Central memory CD4-positive, alpha-beta T cell (primary cell): ENCODE data around the gene PLEKHO1.
"Not testable (repeated sequence)": the region's sequence is repeated elsewhere in the genome, so short reads cannot be mapped to it uniquely, and the experiment has no call there.

Experiments
- DNase-seq: peaks from one replicate; pipeline ENCODE4 v3.0.0; 2022

PLEKHO1 gene

GRCh38 chr1:150176593-150176992 lies 26.9 kb downstream of the PLEKHO1 start:
- no peak for DNase-seq

DNA sequence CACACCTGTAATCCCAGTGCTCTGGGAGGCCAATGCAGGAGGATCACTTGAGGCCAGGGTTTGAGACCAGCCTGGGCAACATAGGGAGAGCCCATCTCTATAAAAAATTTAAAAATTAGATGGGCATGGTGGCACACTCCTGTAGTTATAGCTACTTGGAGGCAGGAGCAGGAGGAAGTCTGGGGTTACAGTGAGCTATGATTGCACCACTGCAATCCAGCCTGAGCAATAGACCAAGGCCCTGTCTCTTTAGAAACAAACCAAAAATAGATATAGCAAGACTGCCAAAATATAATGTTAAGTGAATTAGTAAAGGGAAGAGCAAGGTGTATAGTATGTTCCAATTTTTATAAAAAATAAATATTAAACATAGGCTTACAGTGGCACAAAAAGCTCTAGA lies 28.8 kb downstream of the PLEKHO1 start:
- no peak for DNase-seq

GRCh38 chr1:150179867-150180266 lies 30.2 kb downstream of the PLEKHO1 start:
- no peak for DNase-seq

- DNase-seq: no peak
Measured at GRCh38 chr1:150180474-150180873, 30.8 kb downstream of the PLEKHO1 start.

DNA sequence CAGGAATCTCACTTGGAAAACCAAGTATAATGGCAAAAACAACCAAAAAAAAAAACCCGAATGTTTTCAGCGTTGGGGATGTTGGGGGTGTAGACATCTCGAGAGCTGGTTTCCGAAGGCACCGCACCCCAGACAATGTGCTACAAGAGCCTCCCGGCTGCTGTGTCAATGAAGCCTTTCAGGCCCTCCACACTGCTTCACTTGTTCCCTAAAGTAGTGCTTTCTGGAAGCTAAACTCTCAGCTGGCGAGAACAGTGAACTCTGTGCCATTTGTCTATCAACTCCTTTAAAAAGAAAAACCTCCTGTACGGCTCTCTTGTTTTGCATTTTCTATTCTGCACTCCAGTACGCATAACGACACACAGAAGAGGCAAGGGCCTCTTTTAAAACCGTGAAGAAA lies 32.5 kb downstream of the PLEKHO1 start:
- DNase-seq: no peak

- no peak for DNase-seq
Measured at GRCh38 chr1:150183061-150183460, 33.3 kb downstream of the PLEKHO1 start.

DNA sequence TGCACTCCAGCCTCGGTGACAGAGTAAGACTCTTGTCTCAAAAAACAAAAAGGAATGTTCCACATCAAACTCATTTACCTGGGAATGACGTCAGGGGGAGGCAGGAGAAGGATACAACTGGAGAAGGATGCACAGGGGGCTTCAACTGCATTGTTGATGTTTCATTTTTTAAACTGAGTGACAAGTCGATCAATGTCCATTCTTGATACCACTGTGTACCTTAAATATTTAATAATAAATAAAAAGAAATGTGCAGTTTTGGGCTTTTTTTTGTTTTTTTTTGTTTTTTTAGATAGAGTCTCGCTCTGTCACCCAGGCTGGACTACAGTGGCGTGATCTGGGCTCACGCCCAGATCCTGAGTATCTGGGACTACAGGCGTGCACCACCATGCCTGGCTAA lies 35.8 kb downstream of the PLEKHO1 start:
- DNase-seq: no peak

- not testable (repeated sequence) for DNase-seq
Measured at GRCh38 chr1:150186438-150186788, 36.7 kb downstream of the PLEKHO1 start.

- DNase-seq: peak; percentile 29
Measured at GRCh38 chr1:150186789-150187559, 37.3 kb downstream of the PLEKHO1 start.

DNA sequence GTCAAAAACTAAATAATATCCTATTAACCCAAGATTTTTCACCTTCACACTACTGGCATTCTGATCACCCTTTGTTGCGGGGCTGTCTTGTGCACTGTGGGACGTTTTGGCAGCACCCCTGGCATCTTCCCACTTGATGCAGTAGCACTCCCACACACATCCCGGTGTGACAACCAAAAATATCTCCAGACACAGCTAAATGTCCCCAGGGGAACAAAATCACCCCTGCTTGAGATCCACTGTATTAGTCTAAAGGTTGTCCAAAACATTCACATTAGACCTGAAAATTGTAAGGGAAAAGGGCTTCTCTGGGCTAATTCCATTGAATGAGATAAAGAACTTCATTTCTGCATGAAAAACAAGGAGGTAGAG lies 37.8 kb downstream of the PLEKHO1 start:
- DNase-seq: no peak

- no peak for DNase-seq
Measured at GRCh38 chr1:150192012-150192411, 42.3 kb downstream of the PLEKHO1 start.

- DNase-seq: no peak
Measured at GRCh38 chr1:150194381-150195031, 44.8 kb downstream of the PLEKHO1 start.

DNA sequence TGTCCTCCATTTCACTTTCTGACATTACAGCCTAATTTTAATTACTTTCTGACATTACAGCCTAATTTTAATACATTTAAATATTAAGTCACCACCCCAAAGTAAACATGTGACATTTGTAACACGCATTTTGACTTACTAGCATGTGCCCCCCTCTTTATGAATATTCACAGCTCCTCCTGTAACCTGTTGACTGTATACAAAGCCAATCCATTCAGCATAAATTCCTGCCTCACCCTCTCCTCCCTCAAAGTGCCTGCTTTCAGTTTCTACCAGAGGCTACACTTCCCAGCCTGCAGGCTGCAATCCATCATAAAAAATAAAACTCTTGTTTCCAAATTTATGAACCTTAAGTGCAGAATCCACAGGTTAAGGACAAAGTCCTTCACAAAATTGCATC lies 46.7 kb downstream of the PLEKHO1 start:
- no peak for DNase-seq

GRCh38 chr1:150207281-150207971 lies 57.7 kb downstream of the PLEKHO1 start:
- DNase-seq: no peak

- not testable (repeated sequence) for DNase-seq
Measured at GRCh38 chr1:150208460-150208859, 58.7 kb downstream of the PLEKHO1 start.
